Upper lobe of left lung (tissue), 4 donors: ENCODE measurements around the gene PRXL2C.

Experiments
- CTCF ChIP-seq, 6 experiments: fragments of 450-650 bp in 4 of 6; fragments of 200-600 bp in 2 of 6; sonication (generic) in 2 of 6; IDR thresholded peaks; one replicate each; pipeline ENCODE4 v1.5.1; 2016 to 2019; ENCODE audit warnings: antibody characterized with exemption in 6 of 6
- POLR2AphosphoS5 ChIP-seq, 2 donors: sonication (generic); formaldehyde crosslinking; IDR thresholded peaks; one replicate each; pipeline ENCODE4 v1.5.1; 2017; ENCODE audit warnings: antibody characterized with exemption in 2 of 2

DNA sequence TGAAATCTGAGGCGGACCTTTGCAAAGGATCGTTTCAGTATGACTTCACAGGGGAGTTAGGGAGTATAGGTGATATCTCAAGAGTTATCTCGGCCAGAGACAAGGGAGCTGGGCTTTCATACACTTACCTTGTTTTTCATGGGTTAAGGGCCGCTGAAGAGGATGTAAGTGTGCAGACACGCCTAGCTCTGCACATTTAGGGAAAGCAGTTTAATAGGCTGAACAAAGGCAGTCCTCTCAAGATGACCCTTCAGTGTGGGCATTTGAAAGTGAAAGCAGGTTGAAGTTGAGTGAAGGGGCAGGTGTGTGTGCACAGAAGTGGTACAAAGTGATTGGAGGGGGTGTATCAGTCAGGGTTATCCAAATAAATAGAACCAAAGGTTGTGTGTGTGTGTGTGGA is 33.1 kb upstream of the PRXL2C start:
- TF ChIP-seq CTCF (IDR thresholded peaks at IDR 0.05) (no peak), POLR2AphosphoS5 (IDR thresholded peaks at IDR 0.05) (no peak)
